Pancreas (tissue), 10 donors: ENCODE measurements around the gene CRNKL1. TPM values are rescaled to one million over a fixed set of nuclear protein-coding genes. Genes with fewer than 3 reads are reported as not detected.
A peak's percentile ranks its signal among the peaks of the same experiment; 100 is the strongest.

Experiments
- ATAC-seq, 4 donors: fragments of 200-7000 bp; cut with Tn5 transposase; one replicate each; pipeline versions ENCODE4 v1.8.0 to v1.9.1; 2020; ENCODE audit warnings: mild to moderate bottlenecking in 4 of 4, moderate library complexity in 4 of 4
- DNase-seq, 6 donors: peaks; one replicate each; pipeline ENCODE4 v3.0.0-alpha.2; 2020
- FAIRE-seq: peaks from 2 replicates; lab custom pipeline; 2012; peaks lifted over from hg19 to GRCh38; lab: Jason Lieb, UNC
- H3K27ac ChIP-seq, 4 donors: fragments of 200-600 bp; sonication (generic); 1 replicate in 3 of 4; 2 replicates in 1 of 4; pipeline versions ENCODE4 v1.5.0 to v1.8.0; 2020
- H3K27me3 ChIP-seq, 4 donors: fragments of 200-600 bp; one replicate each; pipeline ENCODE4 v1.8.0; 2021
- H3K36me3 ChIP-seq, 3 donors: fragments of 200-600 bp; sonication (generic) in 1 of 3; one replicate each; pipeline versions ENCODE4 v1.5.0 to v1.8.0; 2020 to 2021
- H3K4me1 ChIP-seq, 3 donors: fragments of 200-600 bp; one replicate each; pipeline ENCODE4 v1.8.0; 2021
- H3K4me3 ChIP-seq, 4 donors: fragments of 200-600 bp; sonication (generic) in 2 of 4; one replicate each; pipeline versions ENCODE4 v1.5.0 to v1.8.0; 2020 to 2021
- H3K9me3 ChIP-seq, 4 donors: fragments of 200-600 bp; one replicate each; pipeline ENCODE4 v1.8.0; 2021
- CTCF ChIP-seq, 4 donors: fragments of 200-600 bp; sonication (generic) in 3 of 4; IDR thresholded peaks; one replicate each; pipeline versions ENCODE4 v1.5.0 to v1.8.0; 2021; ENCODE audit warnings: antibody characterized with exemption in 4 of 4
- WGBS, 2 donors: extraction: QIAGEN DNeasy Blood & Tissue Kit; methylation state at CpG; one replicate each; pipeline ENCODE4 v1.1.7; 2013; 5-methylcytosine and 5-hydroxymethylcytosine counted together
- intact Hi-C, 3 donors: fragments of 100-400 bp; cut with DNase I; formaldehyde crosslinking; loops; one replicate each; pipeline versions ENCODE4 v1.11.1 to v1.14.2; 2022
- polyA plus RNA-seq, 2 donors: library from polyadenylated mRNA; stranded (reverse); fragments of 200-250 nt; gene quantifications; one replicate each; pipeline ENCODE4 v1.2.3, GENCODE V29; 2013
- total RNA-seq, 6 donors: library from RNA; stranded (reverse); fragmentation: NEBNext Ultra II Directional in 4 of 6; extraction: Animal tissue kit (Norgen Biotek cat#: 25700) in 4 of 6; gene quantifications; one replicate each; pipeline versions ENCODE4 v1.2.1 to v1.2.4, GENCODE V29; 2021 to 2023
- donor health status: healthy with polysubstance abuse.
- donor health status: DM: no; HTN: no; CAD: no; lungs with moderate emphysema.
- donor health status: DM: no; HTN: no; CAD: no.
- donor health status: control.
- donor health status: control.
- donor health status: Bipolar disorder and iron deficiency.
- donor health status: DM: yes; HTN: yes; CAD: no.
- donor health status: DM: no; HTN: no; CAD: no.
- donor health status: DM: no; HTN: no; CAD: no.
- donor health status: DM: yes; HTN: yes; CAD: no.

Gene CRNKL1
- total and polyA plus RNA-seq, 8 donors: 4.4 to 15.5 (median 8.5) TPM

- no peaks in the 10 kb centered on the region for H3K9me3 ChIP-seq
- H3K27me3 ChIP-seq: no peaks in the 10 kb centered on the region
- WGBS, 2 donors: 70 to 78% methylated on average over 6 of the region's 6 CpGs
- H3K27ac ChIP-seq: no peak overlapping the region
- no peak for ATAC-seq
- no peaks in the 10 kb centered on the region for H3K36me3 ChIP-seq
- no peak for FAIRE-seq
- intact Hi-C loops: no loop called here
- no peaks in the 10 kb centered on the region for H3K4me1 ChIP-seq
- no peak for DNase-seq
- no peak for TF ChIP-seq CTCF (IDR thresholded peaks at IDR 0.05)
- no peak overlapping the region for H3K4me3 ChIP-seq
Measured at GRCh38 chr20:20094410-20094809, 42.1 kb upstream of the CRNKL1 start.

- no peak for TF ChIP-seq CTCF (IDR thresholded peaks at IDR 0.05)
- 84 to 90% methylated on average over 4 of the region's 4 CpGs for WGBS, 2 donors
- no peaks in the 10 kb centered on the region for H3K36me3 ChIP-seq
- H3K9me3 ChIP-seq: no peaks in the 10 kb centered on the region
- no peak overlapping the region for H3K4me3 ChIP-seq
- ATAC-seq: no peak
- no peaks in the 10 kb centered on the region for H3K4me1 ChIP-seq
- no peak overlapping the region for H3K27ac ChIP-seq
- DNase-seq: no peak
- no peak for FAIRE-seq
- intact Hi-C loops: no loop called here
- no peaks in the 10 kb centered on the region for H3K27me3 ChIP-seq
Measured at GRCh38 chr20:20092827-20093226, 40.6 kb upstream of the CRNKL1 start.

- H3K4me1 ChIP-seq: no peaks in the 10 kb centered on the region
- DNase-seq: no peak
- no peaks in the 10 kb centered on the region for H3K27me3 ChIP-seq
- no peak for FAIRE-seq
- intact Hi-C loops: loop anchor here in 2 of 3 donors (5.0 to 10.0 kb wide), 3 partner anchors 142 to 485 kb away; no protein-coding TSS in a partner anchor
- H3K36me3 ChIP-seq: no peaks in the 10 kb centered on the region
- H3K9me3 ChIP-seq: no peaks in the 10 kb centered on the region
- no peak for ATAC-seq
- H3K4me3 ChIP-seq: no peak overlapping the region
- WGBS, 2 donors: 59% methylated on average over 1 of the region's 1 CpG
- no peak for TF ChIP-seq CTCF (IDR thresholded peaks at IDR 0.05)
- H3K27ac ChIP-seq: no peak overlapping the region
Measured at GRCh38 chr20:20089939-20090338, 37.7 kb upstream of the CRNKL1 start.

- WGBS, 2 donors: 80 to 83% methylated on average over 4 of the region's 4 CpGs
- TF ChIP-seq CTCF (IDR thresholded peaks at IDR 0.05): no peak
- H3K4me1 ChIP-seq: no peaks in the 10 kb centered on the region
- no peak overlapping the region for H3K27ac ChIP-seq
- ATAC-seq (no peak), DNase-seq (no peak), FAIRE-seq (no peak)
- no peaks in the 10 kb centered on the region for H3K9me3 ChIP-seq
- no peak overlapping the region for H3K4me3 ChIP-seq
- no peaks in the 10 kb centered on the region for H3K27me3 ChIP-seq
- no peaks in the 10 kb centered on the region for H3K36me3 ChIP-seq
- intact Hi-C loops: loop anchor here in 2 of 3 donors (5.0 to 10.0 kb wide), 3 partner anchors 143 to 486 kb away; no protein-coding TSS in a partner anchor
Measured at GRCh38 chr20:20089018-20089417, 36.8 kb upstream of the CRNKL1 start.

- DNase-seq (no peak), FAIRE-seq (no peak), ATAC-seq (peak in 1 of 4 donors; percentile 53)
- Histone ChIP-seq H3K4me3 (no peak overlapping the region), H3K9me3 (no peaks in the 10 kb centered on the region), H3K27ac (no peak overlapping the region), H3K4me1 (no peaks in the 10 kb centered on the region), H3K36me3 (no peaks in the 10 kb centered on the region), H3K27me3 (no peaks in the 10 kb centered on the region)
- 41 to 50% methylated on average over 2 of the region's 2 CpGs for WGBS, 2 donors
- intact Hi-C loops: loop anchor here in 2 of 3 donors (5.0 to 10.0 kb wide), 3 partner anchors 146 to 489 kb away; no protein-coding TSS in a partner anchor
- no peak for TF ChIP-seq CTCF (IDR thresholded peaks at IDR 0.05)
Measured at GRCh38 chr20:20085812-20086211, 33.5 kb upstream of the CRNKL1 start.
